Suprapubic skin (tissue), 4 donors: ENCODE data around the gene NLRP1.

ENCODE experiments used
- CTCF ChIP-seq, 2 donors: fragments of 200-600 bp in 1 of 2; fragments of 450-650 bp in 1 of 2; sonication (generic) in 1 of 2; IDR thresholded peaks; one replicate each; pipeline ENCODE4 v1.5.1; 2016 to 2019; ENCODE audit warnings: antibody characterized with exemption in 2 of 2, mild to moderate bottlenecking in 1 of 2, moderate library complexity in 1 of 2
- EP300 ChIP-seq: sonication (generic); formaldehyde crosslinking; IDR thresholded peaks from one replicate; pipeline ENCODE4 v1.6.1; 2017; ENCODE audit warnings: antibody characterized with exemption
- POLR2A ChIP-seq, 2 donors: fragments of 450-650 bp; IDR thresholded peaks; one replicate each; pipeline ENCODE4 v1.6.1; 2017; ENCODE audit warnings: antibody characterized with exemption in 2 of 2, mild to moderate bottlenecking in 2 of 2, moderate library complexity in 2 of 2
- POLR2AphosphoS5 ChIP-seq, 3 donors: sonication (generic); formaldehyde crosslinking; IDR thresholded peaks; one replicate each; pipeline ENCODE4 v1.6.1; 2017; ENCODE audit warnings: antibody characterized with exemption in 3 of 3

- TF ChIP-seq CTCF (IDR thresholded peaks at IDR 0.05) (no peak), POLR2AphosphoS5 (IDR thresholded peaks at IDR 0.05) (no peak), POLR2A (IDR thresholded peaks at IDR 0.05) (no peak), EP300 (no peak)
These were observed 74.8 kb downstream of the NLRP1 start for GRCh38 chr17:5509482-5509881.
